HG03378 (cell line): ENCODE results near the gene ATP5ME.
"Not testable (repeated sequence)": the region's sequence is repeated elsewhere in the genome, so short reads cannot be mapped to it uniquely, and the experiment has no call there.

Source experiments
- ATAC-seq: cut with Tn5 transposase; IDR thresholded peaks from one replicate; pipeline ENCODE4 v1.9.1; 2021; ENCODE audit warnings: mild to moderate bottlenecking, moderate library complexity; ENCODE audit not compliant: unreplicated experiment

Gene ATP5ME

DNA sequence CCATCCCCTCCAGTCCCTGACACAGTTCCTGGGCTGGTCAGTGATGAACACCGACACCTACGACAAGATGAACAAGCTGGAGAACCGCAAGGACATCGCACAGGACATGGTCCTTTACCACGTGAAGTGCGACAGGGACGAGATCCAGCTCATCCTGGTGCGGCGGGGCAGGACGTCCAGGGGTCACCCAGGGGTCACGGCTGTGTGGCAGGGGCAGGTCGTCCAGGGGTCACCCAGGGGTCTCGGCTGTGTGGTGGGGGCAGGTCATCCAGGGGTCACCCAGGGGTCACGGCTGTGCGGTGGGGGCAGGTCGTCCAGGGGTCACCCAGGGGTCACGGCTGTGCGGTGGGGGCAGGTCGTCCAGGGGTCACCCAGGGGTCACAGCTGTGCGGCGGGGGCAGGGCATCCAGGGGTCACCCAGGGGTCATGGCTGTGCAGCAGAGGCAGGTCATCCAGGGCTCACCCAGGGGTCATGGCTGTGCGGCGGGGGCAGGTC, 16.7 kb downstream of the ATP5ME start:
- ATAC-seq = no peak

DNA sequence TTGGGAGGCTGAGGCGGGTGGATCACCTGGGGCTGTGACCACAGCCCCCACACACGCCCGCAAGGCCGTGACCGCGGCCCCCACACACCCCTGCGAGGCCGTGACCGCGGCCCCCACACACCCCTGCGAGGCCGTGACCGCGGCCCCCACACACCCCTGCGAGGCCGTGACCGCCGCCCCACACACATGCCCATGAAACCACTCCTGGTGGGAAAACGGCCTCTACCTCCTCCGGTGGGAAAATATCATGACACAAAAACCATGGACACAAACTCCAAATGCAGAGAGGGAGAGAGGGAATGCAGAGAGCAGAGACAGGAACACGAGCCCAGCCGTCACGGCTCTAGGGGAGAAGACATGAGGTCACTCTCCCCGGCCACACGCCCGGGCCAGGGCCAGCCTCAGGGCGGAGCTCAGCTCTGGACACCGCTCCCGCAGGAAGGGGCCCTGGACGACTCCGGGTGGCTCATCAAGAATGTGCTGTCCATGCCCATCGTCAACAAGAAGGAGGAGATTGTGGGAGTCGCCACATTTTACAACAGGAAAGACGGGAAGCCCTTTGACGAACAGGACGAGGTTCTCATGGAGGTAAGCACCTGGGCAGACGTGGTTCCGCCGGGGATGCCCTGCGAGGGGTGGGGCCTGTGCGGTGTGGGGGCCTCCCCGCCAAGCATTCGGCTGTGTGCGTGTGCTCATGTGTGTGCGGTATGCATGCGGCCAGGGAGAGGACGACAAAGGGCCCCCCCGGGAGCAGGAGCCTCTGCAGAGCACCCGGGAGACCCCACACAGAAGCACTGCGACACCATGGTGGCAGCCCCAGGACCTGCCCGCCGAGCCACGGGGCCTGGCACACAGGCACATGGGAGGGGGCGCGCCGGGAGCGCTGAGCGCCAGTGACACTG, 17.4 kb downstream of the ATP5ME start:
- ATAC-seq = no peak

DNA sequence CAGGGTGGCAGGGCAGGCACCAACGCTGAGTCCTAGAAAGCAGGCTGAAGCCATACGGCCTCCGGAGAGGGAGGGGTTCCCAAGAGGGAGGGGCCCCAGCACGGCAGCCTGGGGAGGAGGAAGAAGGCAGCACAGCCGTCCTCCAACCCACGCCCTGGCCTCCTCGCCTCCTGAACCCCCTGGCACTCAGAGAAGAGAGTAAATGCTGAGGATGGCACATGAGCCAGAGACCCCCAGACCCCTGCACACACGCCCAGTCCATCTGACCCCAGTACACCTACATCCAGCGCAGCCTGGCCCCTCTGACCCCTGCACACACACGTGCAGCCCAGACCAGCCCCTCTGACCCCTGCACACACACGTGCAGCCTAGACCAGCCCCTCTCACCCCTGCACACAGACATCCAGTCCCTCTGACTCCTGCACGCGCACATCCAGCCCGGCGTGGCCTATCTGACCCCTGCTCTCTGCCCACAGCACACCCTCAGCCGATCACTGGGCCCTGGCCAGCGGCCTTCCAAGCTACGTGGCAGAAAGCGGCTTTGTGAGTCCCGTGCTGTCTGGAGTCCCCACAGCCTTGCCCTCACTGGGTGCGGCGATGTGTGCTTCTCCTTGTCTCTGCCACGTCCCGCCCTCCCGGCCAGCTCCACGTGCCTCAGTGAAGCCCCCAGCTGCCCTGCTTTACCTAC, 18.5 kb downstream of the ATP5ME start:
- no peak for ATAC-seq

DNA sequence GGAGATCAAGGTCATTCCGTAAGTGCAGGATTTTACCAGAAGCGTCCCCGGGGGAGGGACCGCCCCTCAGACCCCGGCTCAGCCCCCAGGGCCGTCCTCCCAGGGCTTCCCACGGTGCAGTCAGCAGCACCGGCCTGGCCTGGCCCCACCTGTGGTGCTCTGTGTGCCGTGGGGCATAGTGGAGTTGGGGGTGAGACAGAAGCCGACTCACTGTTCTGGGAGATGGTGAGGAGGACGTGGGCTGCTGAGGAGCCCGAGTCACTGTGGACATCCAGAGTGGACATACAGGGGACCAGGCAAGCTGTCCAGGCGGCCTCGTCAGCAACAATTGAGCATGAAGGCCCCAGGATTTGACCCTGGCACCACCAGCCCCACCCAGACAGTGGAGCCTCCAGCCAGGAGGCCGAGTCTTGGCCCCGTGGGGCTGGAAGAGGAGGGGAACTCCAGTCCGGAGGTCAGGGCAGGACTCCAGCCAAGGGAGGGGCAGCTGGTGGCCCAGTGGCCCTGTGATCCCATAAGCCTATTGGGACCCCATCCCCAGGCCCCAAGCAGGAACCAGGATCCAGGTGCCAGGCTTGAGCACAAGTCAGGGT, 19.1 kb downstream of the ATP5ME start:
- no peak for ATAC-seq

DNA sequence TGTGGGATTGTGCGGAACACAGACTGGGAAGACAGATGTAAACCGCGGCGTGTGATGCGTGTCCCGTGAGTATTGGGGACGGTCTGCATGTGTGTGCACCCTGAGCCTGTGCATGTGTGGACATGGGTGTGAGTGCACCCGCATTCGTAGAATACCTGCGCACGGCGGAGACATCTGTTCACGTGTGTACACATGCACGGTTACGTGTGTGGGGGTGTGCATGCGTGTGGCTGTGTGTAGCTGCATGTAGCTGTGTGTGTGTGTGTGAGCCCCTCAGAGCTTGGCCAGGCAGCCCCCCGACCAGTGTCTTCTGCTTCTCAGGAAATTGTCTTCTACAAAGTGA, 19.6 kb downstream of the ATP5ME start:
- no peak for ATAC-seq

DNA sequence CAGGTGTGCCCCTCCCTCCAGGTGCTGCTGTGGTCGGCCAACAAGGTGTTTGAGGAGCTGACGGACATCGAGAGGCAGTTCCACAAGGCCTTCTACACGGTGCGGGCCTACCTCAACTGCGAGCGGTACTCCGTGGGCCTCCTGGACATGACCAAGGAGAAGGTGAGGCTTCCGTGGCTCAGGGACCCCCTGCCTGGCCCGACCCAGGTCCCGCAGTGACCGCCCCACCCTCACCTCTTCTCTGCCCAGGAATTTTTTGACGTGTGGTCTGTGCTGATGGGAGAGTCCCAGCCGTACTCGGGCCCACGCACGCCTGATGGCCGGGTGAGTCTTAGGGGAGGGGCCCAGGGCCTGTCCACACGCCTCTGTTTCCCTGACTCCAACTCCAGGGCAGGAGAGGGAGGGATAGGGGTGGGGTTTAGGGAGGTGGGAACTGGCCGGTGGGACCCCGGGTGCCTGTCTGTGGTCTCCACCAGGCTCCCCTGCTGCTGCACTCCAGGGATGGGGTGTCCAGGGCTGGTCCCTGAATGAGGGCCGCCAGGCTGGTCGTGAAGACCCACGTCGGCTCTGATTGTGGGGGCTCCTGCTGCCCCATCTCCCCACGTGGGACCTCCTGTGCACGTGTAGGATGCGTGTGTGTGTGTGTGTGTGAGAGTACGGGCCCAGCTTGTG, 20.1 kb downstream of the ATP5ME start:
- ATAC-seq = no peak

DNA sequence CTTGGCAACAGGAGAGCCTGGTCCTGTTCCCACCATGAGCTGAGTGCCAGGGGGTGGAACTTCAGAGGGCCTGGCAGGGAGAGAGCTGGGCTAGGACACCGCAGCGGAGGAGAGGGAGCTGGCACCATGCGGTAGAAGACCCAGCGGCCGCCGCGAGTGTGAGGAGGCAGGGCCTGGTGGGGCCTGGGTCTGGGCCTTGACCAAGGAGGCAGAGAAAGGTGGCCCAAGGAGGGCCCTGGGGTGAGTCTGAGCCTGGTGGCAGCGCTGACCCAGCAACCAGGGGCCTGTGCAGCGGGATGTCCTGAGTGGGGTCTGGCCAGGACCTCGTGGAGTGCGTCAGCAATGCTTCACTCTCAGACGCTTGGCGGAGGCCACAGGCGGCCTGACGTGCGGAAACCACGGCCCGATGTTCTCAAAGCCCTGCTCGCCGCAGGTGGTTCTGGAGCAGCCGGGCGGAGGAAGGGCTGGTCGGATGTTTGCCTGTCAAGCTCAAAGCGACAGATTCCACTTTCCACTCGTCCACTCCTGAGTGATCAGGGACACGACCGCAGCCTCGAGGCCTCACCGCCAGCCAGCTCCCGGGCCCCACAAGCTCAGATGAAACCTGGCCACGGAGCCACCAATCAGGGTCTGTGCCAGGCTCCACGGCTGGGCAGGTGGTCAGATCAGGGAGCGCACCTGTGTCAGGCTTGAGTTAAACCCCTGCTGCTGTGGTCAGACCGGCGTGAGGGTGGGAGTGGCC, 20.8 kb downstream of the ATP5ME start:
- no peak for ATAC-seq

DNA sequence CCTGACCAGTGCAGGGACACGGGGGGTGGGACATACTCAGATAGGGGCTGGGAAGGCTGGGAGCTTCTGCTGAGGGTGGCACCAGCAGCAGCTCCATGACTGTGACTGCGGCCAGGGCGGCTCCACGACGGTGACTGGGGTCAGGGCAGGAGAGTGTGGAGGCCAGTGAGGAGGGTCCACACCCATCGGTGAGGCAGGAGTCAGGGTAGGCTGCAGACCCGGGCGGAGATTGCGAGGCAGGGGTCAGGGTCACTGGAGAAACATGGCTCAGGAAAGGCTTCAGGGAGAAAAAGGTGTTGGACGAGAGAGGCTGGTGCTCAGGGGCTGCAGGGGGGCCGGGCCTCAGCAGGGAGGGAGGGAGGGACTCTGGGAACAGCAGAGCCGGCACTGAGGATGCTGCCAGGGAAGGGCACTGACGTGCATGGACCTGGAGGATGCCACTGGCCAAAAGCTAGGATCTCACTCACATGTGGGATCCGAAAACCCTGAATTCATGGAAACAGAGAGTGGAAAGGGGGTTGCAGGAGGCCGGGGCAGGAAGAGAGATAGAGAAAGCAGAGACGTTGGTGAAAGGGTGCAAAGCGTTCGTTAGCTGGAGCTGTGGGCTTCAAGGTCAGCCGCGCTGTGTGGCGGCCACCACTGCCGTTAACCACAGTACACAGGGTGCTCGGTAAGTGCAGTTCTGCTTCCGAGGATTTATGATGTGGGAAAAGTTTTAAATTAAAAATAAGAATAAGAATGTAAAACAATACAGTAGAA, 22.0 kb downstream of the ATP5ME start:
- no peak for ATAC-seq

DNA sequence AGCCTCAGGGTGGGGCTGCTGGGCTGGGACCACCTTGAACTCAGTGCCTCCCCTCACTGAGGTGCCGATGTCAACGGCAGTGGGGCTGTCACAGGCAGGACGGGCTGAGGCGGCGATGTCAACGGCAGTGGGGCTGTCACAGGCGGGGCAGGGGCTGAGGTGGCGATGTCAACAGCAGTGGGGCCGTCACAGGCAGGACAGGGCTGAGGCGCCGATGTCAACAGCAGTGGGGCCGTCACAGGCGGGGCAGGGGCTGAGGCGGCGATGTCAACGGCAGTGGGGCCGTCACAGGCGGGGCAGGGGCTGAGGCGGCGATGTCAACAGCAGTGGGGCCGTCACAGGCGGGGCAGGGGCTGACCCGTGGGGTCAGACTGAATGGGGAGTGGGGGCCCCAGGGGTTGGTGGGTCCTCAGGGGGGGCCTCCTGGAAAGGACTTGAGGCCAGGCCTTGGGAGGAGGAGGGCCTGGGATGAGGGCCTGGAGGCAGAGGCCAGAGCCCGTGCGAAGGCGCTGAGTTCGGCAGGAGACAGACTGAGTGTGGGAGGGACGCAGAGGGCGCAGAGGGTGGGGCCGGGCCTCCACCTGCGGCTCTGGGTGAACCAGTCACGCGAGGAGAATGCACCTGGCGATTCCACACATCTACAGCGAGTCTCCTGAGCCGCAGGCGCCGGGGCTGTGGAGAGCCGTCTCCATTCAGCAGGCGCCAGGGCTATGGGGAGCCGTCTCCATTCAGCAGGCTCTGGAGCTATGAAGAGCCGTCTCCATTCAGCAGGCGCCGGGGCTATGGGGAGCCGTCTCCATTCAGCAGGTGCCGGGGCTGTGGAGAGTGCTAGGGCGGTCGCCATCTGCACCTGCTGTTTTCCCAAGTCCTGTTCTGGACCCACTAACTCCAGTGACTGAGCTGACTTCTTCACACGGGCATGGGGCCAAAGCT, 22.9 kb downstream of the ATP5ME start:
- ATAC-seq = no peak

DNA sequence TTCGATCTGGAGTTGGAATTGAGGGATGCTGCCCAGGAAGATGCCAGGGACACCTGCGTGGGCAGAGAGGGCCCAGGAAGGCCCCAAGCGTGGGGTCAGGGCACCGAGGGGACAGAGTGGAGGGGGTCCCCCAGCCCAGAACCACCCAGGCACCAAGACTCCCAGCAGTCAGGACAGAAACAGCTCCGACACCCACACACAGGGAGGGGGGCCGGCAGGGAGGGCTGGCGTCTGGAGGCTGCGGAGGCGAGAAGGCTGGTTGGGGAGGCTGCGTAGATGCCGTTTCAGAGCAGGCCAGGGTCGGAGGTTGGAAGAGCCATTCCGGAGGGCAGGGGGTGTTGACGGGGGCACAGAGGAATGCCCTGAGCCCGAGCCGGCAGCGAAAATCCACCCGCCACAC, 23.6 kb downstream of the ATP5ME start:
- no peak for ATAC-seq

DNA sequence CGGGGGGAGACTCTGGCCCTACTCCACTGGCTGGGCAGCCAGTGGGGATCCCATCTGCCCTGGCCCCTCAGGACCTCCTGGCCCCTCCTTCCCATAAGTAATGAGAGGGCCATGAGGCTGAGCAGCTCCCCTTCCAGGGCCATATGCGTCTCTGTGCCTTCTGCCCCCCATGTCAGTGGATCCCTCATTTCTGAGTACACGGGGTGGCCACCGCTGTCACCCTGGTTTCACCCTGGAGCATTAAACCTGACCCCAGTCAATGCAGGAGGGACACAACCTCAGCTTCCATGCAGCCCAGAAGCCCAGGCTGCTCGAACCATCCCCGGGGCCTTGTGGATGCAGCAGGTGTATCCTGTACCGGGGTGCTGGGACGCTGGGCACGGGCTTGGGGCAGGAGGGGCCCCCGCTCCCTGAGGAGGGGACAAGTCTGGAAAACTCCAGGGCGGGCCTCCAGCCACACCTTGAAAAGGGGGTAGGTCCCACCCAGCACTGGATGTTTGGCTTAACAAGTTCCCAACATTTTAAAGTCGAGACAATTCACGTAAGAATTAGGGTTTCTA, 24.2 kb downstream of the ATP5ME start:
- ATAC-seq = no peak

DNA sequence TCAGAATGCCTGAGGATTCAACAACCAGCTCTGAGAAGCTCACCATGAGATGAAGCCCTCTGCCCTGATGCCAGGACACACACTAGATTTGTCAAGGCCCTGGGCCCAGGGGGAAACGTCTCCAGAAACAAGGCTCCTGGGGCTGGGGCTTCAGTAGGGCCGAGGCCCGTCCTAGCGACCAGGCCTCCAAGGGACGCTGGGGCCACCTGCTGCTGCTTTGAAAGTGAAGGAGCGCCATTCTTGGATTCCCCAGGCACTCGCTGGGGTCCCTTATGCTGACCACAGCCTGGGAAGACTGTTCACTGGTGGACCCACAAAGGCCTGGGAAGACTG, 24.8 kb downstream of the ATP5ME start:
- ATAC-seq = no peak

DNA sequence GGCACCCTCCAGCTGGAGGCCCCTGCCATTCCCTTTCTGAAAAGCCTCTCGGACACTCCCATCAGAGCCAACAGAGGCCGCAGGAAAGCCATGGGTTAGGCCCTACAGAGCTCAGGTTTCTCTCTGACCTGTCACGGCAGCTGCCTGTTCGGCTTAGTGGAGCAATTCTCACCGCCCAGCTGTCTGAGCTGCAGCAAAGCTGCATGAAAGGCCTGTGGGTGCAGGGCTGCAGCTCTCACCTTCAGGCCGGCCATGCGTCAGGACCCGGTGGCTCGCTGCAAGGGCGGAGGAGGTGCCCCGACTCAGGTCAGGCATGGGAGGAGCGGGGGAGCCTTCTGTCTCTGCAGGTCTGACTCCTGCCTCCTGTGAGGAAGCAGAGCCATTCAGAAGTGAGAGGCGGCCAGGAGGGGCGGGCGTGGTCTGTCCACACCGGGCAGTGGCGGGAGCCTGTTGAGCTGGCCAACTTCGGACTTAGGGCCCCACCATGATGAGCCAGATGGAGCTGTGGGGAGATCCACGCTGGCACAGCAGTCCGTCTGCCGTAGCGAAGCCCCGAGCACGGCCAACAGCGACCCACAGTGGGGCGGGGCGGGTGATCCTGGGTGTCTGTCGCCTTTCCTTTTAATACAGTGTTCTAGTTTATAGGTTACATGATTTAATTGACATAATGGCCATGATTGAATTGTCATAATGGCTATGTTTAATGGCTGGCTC, 25.3 kb downstream of the ATP5ME start:
- no peak for ATAC-seq

DNA sequence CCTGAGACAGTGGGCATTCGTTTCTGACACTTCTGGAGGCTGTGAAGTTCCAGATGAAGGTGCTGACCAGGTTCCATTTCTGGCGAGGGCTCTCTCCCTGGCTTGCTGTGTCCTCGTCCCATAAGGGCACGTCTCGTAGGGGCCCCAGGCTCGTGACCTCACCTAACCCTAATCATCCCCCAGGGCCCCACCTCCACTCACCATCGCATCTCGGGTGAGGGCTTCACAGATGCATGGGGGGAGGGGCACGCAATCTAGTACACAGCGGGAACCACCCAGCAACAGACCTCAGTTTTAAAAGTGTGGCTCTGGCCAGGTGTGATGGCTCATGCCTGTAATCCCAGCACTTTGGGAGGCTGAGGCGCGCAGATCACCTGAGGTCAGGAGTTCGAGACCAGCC, 26.6 kb downstream of the ATP5ME start:
- ATAC-seq = no peak

DNA sequence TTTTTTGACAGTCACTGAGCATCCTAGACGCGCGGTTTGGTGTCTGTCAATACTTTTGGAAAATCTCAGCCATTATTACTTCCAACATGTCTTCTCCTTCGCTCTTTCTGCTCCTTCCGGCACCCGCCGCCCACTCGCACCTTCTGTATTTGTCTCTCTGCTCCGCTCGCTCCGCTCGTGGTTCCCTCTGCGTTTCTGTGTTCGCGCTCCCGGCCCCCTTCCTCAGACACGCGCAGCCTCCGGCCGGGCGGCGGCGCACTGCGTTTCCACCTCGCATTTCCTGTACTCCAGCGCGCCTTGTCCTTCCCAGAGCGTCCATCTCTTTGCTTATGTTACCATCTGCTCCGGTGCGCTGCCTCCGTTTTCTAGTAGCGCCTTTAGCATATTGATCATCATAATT, 27.6 kb downstream of the ATP5ME start:
- ATAC-seq = no peak

DNA sequence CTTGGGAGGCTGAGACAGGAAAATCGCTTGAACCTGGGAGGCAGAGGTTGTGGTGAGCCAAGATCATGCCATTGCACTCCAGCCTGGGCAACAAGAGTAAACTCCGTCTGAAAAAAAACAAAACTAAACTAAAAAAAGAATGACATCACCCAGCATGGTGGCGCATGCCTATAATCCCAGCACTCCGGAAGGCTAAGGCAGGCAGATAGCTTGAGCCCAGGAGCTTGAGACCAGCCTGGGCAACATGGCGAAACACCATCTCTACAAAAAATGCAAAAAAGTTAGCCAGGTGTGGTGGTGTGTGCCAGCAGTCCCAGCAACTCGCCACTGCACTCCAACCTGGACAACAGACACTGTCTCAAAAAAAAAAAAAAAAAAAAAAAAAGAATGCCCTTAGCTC, 31.7 kb downstream of the ATP5ME start:
- not testable (repeated sequence) for ATAC-seq

DNA sequence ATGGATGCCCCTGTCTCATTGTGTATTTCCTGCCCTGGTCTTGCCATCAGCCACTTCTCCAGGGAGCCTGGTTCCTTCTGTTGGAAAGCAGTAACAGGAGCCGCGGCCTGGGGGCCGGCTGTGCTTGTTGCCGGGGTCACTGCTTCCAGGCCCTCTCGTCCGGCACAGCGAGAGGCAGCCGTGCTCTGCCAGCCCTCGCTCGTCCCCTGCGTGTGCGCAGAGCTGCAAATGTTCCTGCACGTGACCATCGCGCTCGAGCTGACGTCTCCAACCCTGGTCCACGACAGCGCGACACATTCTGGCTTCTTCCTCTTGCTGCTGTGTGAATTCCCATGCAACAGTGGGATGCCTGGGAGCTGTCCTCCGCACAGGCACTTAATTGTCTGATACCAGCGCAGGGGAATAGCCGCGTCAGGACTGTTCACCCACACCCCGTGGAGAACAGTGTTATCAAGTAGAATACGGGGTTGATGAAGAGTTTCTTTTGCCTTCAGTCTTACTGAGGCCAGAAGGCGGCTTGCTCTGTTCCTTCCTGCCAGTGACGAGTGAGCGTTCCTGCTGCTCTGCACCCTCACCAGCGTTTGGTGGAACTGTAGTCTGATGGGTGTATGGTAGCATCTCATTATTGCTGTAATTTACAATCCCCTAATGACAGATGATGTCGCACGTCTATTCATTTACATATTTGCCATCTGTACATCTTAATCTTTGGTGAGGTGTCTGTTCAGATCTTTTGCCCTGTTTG, 36.4 kb downstream of the ATP5ME start:
- no peak for ATAC-seq
